ENCODE data around the gene LRP1.

- TF ChIP-seq CTCF (IDR thresholded peaks at IDR 0.05; ENCODE audit: low read length) = no peak
- no peak for TF ChIP-seq EZH2 (optimal IDR thresholded peaks at IDR 0.05; ENCODE audit: low read depth, low read length)
Observed at GRCh38 chr12:57237932-57238853, 109.9 kb downstream of the LRP1 start.

Data from MM.1S (cell line).